NCI-H446 (cell line): Measurements from ENCODE around the gene PARVG.

ENCODE experiments used
- DNase-seq, 2 experiments: peaks; one replicate each; lab custom pipeline; 2025; lab: John Stamatoyannopoulos, UW

PARVG gene

DNA sequence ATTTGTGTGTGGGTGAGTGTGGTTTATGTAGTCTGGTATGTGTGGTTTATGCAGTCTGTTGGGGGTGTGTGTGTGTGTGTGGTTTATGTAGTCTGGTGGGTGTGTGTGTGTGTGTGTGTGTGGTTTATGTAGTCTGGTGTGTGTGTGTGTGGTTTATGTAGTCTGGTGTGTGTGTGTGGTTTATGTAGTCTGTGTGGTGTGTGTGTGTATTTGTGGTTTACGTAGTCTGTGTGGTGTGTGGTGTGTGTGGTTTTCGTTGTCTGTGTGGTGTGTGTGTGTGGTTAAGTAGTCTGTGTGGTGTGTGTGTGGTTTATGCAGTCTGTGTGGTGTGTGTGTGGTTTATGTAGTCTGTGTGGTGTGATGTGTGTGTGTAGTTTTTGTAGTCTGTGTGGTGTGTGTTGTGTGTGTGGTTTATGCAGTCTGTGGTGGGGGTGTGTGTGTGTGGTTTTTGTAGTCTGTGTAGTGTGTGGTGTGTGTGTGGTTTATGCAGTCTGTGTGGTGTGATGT is 26.2 kb upstream of the PARVG start:
- DNase-seq, result no peak

DNA sequence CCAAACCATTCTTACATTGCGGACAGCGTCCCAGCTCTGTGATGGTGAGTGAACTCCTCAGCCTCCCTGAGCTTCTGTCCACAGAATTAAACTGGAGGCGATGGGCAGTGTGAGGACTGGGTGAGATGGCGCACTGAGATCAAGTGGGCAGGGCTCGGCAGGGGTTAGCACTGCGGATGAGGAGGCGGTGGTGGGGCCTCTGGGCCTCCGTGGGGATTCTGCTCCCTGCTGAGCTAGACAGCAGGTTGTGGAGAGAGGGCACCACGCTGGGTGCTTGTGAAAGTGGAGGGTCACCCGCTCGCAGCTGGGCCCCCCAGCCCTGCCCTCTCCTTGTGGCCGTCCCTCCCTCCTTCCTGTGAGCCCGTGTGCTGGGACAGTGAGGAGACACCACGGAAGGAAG is 25.6 kb upstream of the PARVG start:
- DNase-seq, result no peak

DNA sequence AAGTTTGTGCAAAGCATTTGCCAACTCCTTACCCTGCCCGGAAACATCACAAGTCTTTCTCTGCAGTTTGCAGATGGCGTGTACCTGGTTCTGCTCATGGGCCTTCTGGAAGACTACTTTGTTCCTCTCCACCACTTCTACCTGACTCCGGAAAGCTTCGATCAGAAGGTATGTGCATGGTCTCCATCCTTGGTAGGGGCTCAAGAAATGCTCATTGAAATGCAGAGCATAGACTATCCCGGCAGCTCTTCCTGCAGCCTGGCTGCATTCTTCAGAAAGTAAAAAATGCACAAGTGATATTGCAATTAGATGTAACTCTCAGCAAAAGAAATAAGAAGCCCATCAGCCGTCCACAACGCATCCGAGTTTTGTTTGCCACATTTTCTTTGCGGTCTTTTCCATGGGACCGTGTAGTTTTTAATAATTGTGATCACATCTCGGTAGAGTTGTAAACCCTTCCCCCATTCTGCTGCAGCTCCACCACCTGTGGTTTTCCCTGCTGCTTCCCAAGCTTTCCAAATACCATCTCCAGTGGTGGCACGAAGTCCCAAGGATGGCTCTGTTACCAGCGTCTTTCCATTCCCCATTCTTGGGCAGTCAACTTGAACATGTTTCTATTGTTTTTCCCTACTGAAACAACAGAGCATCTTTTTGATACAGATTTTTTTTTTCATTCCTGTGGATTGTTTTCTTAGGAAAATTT is 22.7 kb upstream of the PARVG start:
- peak in 1 of 2 experiments; percentile 42 for DNase-seq

DNA sequence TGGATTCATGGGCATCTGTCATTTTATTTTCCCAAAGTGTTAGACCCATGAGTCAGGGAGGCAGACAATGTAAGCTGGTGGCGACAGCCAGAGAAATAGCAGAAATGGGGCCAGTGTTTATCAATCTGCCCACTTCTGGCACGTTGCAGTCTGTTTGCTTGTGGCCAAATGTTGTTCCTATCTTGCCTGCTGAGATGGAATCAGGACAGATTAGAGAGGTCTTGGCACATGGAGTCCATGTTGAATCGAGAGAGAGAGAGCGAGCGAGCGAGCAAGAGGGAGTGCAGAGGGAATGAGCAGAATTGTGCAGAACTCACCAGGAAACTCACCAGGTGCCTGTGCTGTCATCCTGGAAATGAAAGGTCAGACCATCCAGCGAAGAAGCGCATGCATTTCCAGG is 21.9 kb upstream of the PARVG start:
- DNase-seq, result peak; percentile 72 to 90

DNA sequence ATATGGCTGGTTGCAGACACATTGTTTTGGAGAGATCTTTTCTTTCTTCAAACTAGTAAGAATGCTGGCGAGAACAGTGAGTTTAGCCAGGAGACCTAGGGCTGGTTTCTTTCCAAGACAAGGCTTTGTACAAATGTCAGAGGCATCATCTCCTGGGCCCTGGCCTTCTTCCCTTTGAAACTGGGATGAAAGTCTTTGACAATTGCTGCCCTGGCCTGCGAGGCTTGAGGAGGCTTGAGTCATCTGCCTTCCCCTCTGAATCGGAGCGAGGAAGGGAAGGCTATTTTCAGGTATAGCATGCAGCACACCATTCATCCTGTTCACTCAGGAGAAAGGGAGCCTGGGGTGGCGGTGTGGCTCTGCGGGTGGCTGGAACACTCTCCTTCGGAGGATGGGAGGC is 21.5 kb upstream of the PARVG start:
- peak in 1 of 2 experiments; percentile 56 for DNase-seq

DNA sequence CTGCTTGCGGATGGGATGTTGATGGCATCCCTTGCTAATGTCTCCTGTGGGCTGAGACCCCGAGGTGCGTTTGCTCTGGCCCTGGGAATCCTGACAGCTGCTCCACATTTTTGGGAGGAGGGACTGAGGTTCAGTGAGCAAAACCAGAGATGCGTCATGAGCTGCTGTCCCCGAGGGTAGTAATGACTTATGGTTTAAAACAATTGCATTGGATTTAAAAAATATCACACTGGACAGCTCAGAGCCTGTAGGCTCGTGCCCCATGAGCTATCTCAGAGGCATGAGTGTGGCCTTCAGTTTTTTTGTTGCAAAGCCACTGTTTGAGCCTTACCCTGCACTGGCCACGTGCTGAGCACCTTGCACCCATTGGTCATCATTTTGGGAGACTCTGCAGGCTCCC is 20.9 kb upstream of the PARVG start:
- no peak for DNase-seq

DNA sequence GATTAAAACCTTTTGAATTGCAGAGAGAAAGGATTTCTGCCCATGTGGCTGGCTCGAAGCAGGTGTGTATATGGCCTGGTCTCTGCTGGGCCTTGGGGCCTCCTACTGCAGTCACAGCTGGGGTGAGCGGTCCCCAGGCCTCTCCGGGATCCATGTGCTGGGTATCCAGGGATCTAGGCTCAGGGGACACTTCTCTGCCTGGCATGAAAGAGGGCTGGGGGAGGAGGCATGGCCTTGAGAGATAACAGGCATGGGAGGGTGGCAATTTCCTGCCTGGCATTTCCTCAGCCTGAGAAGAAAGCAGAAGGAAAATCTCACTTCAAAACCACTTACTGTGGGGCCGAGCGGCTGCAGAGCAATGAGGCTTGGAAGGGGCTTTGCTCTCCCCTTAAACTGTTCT is 20.3 kb upstream of the PARVG start:
- no peak for DNase-seq

DNA sequence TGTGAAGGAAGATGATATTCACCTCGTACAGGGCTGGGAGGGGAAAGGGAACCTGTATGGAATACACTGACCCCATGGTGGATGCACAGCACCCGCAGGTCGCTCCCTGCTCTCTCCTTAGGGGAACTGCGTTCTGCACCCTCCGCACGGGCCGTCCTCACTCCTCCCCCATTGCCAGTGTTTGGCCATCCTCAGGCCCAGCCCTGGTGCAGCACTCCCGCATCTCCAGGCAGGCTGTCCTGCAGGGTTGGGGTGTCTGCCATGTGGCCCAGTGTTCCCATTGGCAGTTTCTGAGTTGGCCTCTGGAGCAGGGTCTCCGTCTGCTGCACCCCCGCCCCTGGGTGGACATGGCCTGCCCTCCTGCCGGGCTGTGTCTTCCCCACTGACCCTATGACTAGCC is 19.1 kb upstream of the PARVG start:
- no peak for DNase-seq

DNA sequence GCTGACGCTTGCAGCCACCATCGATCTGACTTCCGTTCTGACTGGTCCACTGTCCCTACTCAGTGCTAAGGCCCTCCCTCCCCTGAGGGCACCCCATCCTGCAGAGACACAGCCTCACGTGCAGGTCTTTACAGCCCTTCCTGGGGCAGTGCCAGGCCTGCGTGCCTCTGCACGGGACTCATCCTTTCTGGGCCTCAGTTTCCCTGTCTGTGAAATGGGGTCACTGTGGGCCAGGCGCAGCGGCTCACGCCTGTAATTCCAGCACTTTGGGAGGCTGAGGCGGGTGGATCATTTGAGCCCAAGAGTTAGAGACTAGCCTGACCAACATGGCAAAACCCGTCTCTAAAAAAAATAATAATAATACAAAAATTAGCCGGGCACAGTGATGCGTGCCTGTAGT is 17.8 kb upstream of the PARVG start:
- DNase-seq, result no peak

DNA sequence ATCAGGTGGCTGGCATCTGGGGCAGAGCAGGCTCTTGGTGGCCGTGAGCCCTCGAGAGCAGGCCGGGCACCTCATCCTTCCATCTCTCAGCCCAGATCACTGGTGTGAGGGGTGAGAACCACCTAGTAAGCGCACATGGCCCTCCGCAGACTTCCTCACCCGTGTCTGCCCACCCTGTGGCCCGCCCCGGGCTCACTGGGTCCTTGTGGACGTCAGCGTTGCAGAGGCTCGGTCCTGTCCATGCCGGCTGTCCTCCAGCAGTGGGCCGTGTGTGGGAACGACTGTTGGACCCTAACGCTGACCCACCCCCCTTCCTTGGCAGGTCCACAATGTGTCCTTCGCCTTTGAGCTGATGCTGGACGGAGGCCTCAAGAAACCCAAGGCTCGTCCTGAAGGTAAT is 17.2 kb upstream of the PARVG start:
- DNase-seq, result no peak

DNA sequence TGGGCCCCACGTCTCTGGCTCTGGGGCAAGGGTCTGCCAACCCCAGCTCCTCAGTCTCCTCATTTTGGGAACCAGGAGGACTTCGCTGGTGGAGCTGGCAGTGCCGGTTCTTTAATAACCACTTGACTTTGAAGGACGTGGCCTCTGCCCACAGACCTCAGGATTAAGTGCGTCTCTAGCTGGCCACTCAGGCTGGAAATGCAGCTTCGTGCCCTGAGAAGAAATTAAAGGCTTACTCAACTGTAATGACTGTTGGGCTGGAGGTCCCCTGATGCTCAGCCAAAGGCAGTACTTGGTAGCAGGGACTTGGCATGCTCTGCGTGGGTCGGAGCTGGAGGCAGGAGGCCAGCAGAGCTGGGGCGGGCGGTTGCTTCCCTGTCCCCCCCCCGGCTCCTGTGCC is 16.7 kb upstream of the PARVG start:
- DNase-seq, result no peak

DNA sequence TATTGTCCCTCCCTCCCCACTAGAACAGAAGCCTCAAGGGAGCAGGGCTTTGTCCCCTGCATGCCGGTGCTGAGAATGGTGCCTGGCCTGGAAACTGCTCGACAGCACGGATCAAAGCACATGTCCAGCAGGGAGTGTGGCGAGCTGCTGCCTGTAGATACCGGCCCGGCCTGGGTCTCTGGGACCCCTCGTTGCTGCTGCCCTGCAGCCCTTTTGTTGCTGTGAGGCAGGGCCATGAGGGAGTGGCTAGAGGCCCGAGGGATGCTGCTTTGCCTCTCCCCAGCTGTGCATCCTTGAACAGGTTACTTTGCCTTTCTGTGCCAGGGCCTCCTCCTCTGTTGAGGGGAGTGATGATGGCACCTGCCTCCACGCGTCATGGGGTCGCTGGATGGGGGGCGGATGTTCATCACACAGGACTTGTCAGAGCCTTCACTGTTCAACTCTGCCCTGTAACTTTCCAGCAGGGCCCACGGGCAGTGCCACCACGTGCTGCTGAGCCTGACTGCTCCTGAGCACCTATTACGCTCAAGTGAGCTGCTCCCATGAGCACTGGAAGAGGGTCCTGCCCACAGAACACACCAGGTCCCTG is 15.3 kb upstream of the PARVG start:
- DNase-seq, result no peak

DNA sequence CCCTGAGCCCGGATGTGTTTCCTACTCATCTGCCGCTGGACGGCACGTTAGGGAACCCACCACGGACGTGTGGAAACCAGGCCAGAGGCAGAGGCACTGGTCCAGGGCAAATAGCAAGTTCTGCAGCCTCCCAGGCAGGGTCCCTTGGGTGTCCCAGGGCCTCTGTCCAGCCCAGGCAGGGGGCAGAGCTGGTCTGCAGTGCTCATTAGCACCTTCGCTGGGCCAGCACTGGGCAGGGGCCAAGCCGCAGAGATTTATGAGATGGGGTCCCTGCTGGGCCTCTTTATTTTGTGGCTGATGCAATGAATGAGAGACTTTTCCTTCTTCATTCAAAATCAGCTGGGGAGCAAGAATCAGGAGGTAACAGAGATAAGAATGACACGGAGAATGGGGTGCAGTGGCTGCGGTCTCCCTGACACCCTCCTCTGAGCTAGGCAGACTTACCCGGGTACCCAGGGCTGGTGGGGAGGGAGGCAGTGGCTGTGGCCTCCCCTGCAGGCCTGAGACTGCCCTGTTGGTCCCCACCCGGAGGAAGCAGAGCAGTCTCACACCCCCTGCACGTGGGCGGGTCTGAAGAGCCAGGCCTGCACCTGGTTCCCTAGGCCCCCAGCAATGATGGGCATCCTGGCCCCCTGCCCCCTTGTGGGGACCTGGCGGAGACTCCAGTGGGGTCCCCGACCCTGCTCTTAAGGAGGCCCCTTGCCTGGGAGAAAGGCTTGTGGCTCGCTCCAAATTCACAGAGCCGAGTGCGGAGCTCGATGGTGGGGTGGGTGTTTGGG is 14.0 kb upstream of the PARVG start:
- DNase-seq, result no peak

DNA sequence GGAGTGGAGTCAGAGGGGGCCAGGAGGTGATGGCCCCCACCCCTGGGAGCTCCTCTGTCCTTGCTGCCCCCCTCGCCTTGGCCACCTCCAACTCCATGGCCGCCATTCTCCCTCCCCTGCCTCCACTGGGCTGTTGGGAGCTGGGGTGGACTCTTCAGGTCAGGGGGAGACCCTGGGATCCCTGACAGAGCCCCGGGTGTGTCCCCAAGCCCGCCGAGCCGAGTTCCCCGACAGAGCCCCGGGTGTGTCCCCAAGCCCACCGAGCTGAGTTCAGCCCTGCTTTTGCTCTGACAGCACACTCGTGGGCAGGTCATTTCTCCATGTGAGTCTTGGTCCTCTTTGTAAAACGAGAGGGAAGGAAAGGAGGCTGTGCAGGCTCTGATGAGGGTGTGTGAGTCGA is 13.2 kb upstream of the PARVG start:
- no peak for DNase-seq

DNA sequence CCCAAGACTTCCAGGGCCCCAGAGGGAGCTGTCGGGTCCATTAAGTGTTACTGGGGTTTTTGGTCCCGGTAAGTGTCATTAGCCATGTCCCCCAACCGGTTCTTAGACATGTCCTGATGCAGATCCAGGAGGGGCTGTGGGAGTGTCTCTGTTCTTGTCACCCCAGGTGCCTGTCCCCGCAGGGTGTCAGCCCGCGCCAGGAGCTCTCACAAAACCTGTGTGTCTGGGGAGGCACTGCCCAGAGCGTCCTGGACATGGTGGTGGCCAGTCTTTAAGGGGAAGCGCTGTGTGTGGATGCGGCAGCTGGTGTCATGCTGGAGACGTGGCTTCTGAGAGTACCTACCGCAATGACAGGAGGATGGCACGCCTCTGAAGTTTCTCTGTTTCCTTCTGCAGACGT is 12.5 kb upstream of the PARVG start:
- no peak for DNase-seq

DNA sequence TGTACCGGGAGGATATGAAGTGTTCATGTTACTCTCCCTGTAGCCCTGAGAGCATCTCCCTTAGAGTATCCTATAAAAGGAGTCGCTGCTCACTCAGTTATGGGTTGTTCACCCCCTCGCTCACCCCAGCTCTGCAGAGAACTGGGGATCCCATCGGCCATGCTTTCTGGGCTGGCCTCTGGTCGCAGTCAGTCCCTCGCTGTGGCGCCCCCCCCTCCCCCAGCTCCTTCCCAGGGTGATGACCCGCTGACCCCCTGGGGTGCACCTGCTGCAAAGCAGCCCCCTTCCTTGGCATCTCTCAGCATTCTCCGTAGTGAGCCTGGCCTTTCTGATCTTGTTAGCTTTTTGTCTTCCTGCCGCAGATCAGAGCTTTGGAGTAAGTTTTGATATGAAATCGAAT is 10.3 kb upstream of the PARVG start:
- no peak for DNase-seq

DNA sequence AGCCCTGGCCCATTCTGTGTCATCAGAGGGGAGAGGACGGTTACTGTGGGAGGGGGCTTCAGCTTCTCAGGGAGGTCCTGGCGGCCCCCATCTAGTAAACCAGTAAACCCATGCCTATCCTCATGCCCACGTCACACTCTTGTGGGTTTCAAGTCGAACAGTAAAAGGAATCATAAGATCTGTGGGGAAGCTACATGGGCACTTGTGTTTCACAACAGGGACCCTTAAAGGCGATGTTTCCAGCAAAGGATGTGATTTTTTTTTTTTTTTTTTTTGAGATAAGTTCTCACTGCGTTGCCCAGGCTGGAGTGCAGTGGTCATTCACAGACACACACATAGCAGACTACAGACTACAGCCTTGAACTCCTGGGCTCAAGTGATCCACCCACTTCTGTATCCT is 9.2 kb upstream of the PARVG start:
- DNase-seq, result no peak

DNA sequence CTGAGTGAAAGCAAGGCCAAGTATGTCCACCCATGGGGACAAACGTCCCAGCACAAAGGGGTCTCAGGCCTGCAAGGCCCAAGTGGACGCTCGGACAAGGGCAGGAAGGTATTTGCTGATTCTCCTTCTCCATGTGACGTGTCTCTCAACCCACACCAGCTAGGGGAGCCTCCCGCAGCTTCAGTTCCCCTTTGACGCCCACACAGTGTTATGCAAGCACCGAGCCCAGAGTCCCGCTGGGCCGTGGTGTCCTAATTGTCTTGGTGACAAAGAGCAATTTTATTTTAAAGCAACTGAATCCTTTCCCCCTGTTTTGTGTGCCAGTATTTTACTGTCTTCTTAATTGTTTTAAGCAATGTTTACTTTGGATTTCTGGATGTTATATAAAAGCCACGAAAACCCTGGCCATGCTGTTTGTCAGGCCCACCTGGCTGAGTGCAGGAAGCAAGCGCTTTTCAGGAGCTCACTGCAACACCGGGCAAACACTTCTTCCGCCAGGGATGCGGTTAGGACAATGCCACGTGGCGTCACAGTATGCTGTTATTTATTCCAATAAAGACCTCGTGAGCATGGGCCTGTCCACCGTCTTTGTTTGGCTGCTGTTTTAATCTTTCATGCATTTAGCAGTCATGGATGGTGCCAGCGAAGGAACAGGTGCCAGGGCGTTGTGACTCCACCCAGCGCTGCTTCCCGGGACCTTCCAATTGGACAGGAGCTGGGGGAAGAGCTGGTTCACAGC is 8.2 kb upstream of the PARVG start:
- DNase-seq, result no peak

DNA sequence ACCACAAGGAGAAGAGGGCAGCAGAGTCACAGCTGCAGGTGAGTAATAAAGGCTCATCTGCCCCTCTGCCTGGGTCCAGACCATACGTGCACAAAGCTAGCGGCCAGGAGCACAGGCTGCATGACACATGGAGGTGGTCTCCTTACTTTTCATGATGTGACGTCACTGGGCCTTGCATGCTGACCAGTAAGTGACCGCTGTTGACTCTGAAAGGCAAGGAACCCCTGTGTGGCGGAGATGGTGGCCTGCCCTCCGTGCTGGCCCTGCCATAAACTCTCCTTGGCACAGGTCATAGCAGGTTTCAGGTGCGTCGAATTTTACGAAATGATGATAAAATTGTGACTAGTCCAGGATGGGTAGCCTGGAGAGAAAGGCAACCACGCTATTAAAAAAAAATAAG is 7.6 kb upstream of the PARVG start:
- no peak for DNase-seq

DNA sequence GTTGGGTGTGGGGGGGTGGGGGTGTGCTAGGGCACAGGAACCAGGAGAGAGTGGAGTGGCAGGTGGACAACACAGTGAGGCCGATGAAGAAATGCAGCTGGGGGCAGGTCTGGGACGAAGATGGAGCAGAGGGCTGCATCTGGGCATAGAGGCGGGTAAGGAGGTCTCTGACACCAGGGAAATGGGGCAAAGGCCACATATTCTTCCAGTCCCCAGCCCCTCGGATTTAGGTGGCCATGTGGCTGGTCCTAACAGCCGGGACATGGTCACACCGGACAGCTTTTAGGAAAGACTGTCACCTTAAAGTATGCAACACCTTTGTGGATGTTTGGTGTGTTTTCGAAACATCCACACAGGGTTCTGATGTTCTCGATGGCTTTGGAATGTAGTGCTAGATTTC is 5.0 kb upstream of the PARVG start:
- no peak for DNase-seq

DNA sequence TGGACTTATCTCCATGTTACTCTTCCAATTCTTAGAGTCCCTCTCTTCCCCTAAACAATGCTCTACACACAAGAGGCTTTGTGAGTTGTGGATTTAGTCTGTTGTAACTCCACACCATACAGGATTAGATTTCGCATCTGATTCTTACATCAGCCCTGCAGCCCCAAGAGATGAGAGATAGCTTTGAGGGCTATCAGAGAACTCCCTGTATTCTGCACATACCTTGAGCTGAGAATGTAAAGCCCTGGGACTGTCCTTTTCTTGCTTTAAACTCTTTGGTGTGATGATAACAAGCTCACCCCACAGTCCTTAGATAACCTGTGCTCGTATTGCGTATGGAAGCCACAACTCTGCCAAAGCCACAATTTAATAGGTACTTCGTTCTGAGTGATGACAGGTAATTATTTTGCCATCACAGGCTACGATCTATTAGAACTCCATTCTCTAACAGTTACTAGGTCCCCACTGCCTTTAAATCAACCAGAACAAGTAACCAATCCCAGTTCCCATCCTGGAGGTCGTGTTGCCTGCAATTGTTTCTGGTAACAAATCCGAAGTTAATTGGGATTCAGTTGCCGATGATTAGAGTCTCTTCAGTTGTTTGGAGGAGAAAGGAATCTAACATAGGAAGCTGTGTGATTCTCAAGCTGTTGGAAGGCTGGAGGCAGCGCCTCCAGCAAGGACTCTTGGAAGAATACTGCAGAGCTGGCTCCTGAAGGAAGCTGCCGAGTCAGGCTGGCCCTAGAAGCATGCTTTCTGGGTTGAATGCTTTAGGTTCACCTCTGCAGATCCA is 1.3 kb upstream of the PARVG start:
- no peak for DNase-seq
